Nephron (organoid): ENCODE data around the gene ZNF79.
"Not testable (repeated sequence)": the region's sequence is repeated elsewhere in the genome, so short reads cannot be mapped to it uniquely, and the experiment has no call there.

Source experiments
- H3K27ac Mint-ChIP-seq, 3 experiments: 2 replicates each; pipeline ENCODE4 v1.8.0; 2020; ENCODE audit warnings: mixed read lengths in 3 of 3, mild to moderate bottlenecking in 2 of 3, moderate library complexity in 1 of 3
- H3K27me3 Mint-ChIP-seq: 2 replicates; pipeline ENCODE4 v1.8.0; 2021; ENCODE audit warnings: low read depth, mild to moderate bottlenecking, moderate library complexity, mixed read lengths
- H3K36me3 Mint-ChIP-seq: 2 replicates; pipeline ENCODE4 v1.8.0; 2020; ENCODE audit warnings: low read depth, mixed read lengths
- H3K4me1 Mint-ChIP-seq: 2 replicates; pipeline ENCODE4 v1.8.0; 2020; ENCODE audit warnings: mixed read lengths
- H3K4me3 Mint-ChIP-seq, 3 experiments: 2 replicates each; pipeline ENCODE4 v1.8.0; 2020; ENCODE audit warnings: mild to moderate bottlenecking in 3 of 3, mixed read lengths in 3 of 3, moderate library complexity in 2 of 3
- H3K9me3 Mint-ChIP-seq: 2 replicates; pipeline ENCODE4 v1.8.0; 2020; ENCODE audit warnings: mixed read lengths
- TF ChIP-seq, protein P1 (sequence below), 3 experiments: fragments of 200-600 bp; sonication (generic); IDR thresholded peaks; one replicate each; pipeline ENCODE4 v1.5.0; 2021; ENCODE audit warnings: antibody characterized with exemption in 3 of 3; ENCODE audit not compliant: unreplicated experiment in 3 of 3

The ZNF79 gene

DNA sequence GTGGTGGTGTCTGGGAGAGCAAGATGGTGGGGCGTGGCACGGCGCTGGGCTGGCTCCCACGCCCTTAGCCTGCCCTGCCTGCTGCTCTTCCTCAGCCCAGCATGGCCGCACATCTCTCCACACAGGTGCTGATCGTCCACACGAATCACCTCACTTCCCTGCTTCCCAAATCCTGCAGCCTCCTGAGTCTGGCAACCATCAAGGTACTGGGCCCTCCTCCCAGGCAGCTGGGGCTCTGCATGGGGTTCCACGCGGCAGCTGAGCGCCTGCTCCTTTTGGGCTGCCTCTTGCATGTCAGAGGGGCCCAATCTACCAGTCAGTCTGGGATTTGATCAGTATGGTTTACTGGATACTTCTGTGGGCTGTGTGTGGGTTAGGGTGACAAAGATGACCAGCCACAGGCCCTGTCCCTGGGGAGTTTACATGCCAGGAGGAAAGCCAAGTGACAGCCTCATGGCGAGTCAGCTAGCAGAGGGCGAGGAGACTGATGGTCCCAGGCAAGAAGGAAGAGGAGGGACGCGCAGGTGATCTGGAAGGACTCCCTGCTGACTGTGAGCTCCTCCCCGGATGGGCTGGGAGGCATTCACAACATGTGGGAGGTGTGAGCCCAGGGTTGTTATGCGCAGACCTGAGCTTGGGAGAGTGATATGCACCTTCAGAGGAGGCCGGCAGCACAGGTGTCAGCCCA is 33.2 kb downstream of the ZNF79 start:
- no peak overlapping the region for H3K27ac Mint-ChIP-seq
- no peak overlapping the region for H3K4me3 Mint-ChIP-seq
- H3K27me3 Mint-ChIP-seq, result no peaks in the 10 kb centered on the region
- peaks cover 27% of the 10 kb centered on the region for H3K36me3 Mint-ChIP-seq
- TF ChIP-seq, protein P1, sequence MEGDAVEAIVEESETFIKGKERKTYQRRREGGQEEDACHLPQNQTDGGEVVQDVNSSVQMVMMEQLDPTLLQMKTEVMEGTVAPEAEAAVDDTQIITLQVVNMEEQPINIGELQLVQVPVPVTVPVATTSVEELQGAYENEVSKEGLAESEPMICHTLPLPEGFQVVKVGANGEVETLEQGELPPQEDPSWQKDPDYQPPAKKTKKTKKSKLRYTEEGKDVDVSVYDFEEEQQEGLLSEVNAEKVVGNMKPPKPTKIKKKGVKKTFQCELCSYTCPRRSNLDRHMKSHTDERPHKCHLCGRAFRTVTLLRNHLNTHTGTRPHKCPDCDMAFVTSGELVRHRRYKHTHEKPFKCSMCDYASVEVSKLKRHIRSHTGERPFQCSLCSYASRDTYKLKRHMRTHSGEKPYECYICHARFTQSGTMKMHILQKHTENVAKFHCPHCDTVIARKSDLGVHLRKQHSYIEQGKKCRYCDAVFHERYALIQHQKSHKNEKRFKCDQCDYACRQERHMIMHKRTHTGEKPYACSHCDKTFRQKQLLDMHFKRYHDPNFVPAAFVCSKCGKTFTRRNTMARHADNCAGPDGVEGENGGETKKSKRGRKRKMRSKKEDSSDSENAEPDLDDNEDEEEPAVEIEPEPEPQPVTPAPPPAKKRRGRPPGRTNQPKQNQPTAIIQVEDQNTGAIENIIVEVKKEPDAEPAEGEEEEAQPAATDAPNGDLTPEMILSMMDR (IDR thresholded peaks at IDR 0.05; ENCODE audit: unreplicated experiment in 3 of 3), result no peak
- no peaks in the 10 kb centered on the region for H3K9me3 Mint-ChIP-seq
- peaks cover 3% of the 10 kb centered on the region for H3K4me1 Mint-ChIP-seq

DNA sequence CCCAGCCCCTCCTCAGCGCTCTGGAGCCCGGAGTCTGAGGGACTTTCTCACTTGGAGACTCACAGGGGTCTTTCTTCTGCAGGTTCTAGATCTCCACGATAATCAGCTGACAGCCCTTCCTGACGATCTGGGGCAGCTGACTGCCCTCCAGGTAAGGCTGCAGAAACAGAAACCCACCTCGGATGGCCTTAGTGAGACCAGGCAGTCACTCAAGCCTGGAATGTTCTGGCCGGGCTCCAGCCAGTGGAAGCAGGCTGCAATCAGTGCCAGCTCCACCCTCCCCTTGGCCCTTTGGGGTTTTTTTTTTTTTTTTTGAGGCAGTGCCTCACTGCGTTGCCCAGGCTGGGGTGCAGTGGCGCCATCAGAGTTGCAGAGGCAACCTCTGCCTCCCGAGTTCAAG is 34.7 kb downstream of the ZNF79 start:
- Mint-ChIP-seq H3K4me3 (no peak overlapping the region), H3K36me3 (peaks cover 35% of the 10 kb centered on the region), H3K27ac (no peak overlapping the region), H3K27me3 (no peaks in the 10 kb centered on the region), H3K9me3 (no peaks in the 10 kb centered on the region), H3K4me1 (peaks cover 6% of the 10 kb centered on the region)
- TF ChIP-seq, protein P1 (IDR thresholded peaks at IDR 0.05; ENCODE audit: unreplicated experiment in 3 of 3), result no peak

GRCh38 chr9:127463382-127463781 is 39.2 kb downstream of the ZNF79 start:
- TF ChIP-seq, protein P1 (IDR thresholded peaks at IDR 0.05; ENCODE audit: unreplicated experiment in 3 of 3), result no peak
- Mint-ChIP-seq H3K4me3 (no peak overlapping the region), H3K9me3 (no peaks in the 10 kb centered on the region), H3K4me1 (peaks cover 7% of the 10 kb centered on the region), H3K27ac (no peak overlapping the region), H3K27me3 (no peaks in the 10 kb centered on the region), H3K36me3 (peaks cover 30% of the 10 kb centered on the region)

- Mint-ChIP-seq H3K36me3 (peaks cover 30% of the 10 kb centered on the region), H3K4me3 (no peak overlapping the region), H3K9me3 (no peaks in the 10 kb centered on the region), H3K27me3 (no peaks in the 10 kb centered on the region), H3K27ac (no peak overlapping the region), H3K4me1 (peaks cover 7% of the 10 kb centered on the region)
- TF ChIP-seq, protein P1 (IDR thresholded peaks at IDR 0.05; ENCODE audit: unreplicated experiment in 3 of 3), result no peak
Measured at GRCh38 chr9:127463911-127464310, 39.7 kb downstream of the ZNF79 start.

- not testable (repeated sequence) for H3K27ac Mint-ChIP-seq, H3K4me1 Mint-ChIP-seq, H3K27me3 Mint-ChIP-seq, H3K9me3 Mint-ChIP-seq, H3K4me3 Mint-ChIP-seq
- peaks cover 37% of the 10 kb centered on the region for H3K36me3 Mint-ChIP-seq
Measured at GRCh38 chr9:127466407-127466917, 42.3 kb downstream of the ZNF79 start.

DNA sequence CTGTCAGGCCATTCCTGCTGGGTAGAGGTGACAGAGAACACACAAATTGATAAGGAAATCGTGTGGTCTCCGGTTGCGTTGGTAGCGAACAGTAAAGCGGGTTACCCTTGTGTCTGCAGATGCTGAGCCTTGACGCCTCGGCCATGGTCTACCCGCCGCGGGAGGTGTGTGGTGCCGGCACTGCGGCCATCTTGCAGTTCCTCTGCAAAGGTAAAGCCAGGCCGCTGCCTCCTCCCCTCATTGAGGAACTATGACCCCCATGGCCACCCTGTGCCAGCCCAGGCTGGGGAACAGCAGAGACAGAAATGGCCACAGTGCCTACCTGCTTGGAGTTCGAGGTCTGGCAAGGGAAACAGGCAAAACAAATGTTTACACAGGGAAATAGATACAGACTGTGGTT is 43.4 kb downstream of the ZNF79 start:
- no peaks in the 10 kb centered on the region for H3K27me3 Mint-ChIP-seq
- H3K27ac Mint-ChIP-seq, result no peak overlapping the region
- no peak overlapping the region for H3K4me3 Mint-ChIP-seq
- H3K9me3 Mint-ChIP-seq, result no peaks in the 10 kb centered on the region
- H3K4me1 Mint-ChIP-seq, result peaks cover 7% of the 10 kb centered on the region
- TF ChIP-seq, protein P1 (IDR thresholded peaks at IDR 0.05; ENCODE audit: unreplicated experiment in 3 of 3), result no peak
- H3K36me3 Mint-ChIP-seq, result peaks cover 29% of the 10 kb centered on the region
